Lung (tissue), 12 donors: ENCODE data around the gene ETV2. TPM values are rescaled to one million over a fixed set of nuclear protein-coding genes. Genes with fewer than 3 reads are reported as not detected.

Source experiments
- ATAC-seq: fragments of 200-7000 bp; cut with Tn5 transposase; one replicate; pipeline ENCODE4 v1.9.1; 2020; ENCODE audit warnings: moderate number of reproducible peaks; ENCODE audit not compliant: insufficient read depth, low FRiP score
- DNase-seq, 3 donors: peaks; one replicate each; pipeline ENCODE4 v3.0.0-alpha.2; 2013 to 2017
- H3K27ac ChIP-seq, 2 donors: one replicate each; pipeline ENCODE4 v1.5.1; 2013; ENCODE audit warnings: mild to moderate bottlenecking in 2 of 2, moderate library complexity in 2 of 2, control low read depth in 1 of 2, inconsistent platforms in 1 of 2, low read depth in 1 of 2, low read length in 1 of 2
- H3K27me3 ChIP-seq, 3 donors: one replicate each; pipeline ENCODE4 v1.5.1; 2013; ENCODE audit warnings: low read length in 2 of 3; ENCODE audit not compliant: control insufficient read depth in 3 of 3, insufficient read depth in 3 of 3
- H3K36me3 ChIP-seq, 4 donors: one replicate each; pipeline ENCODE4 v1.5.1; 2013; ENCODE audit warnings: low read length in 4 of 4, mild to moderate bottlenecking in 1 of 4, moderate library complexity in 1 of 4; ENCODE audit not compliant: control insufficient read depth in 4 of 4, insufficient read depth in 4 of 4
- H3K4me1 ChIP-seq, 5 donors: one replicate each; pipeline ENCODE4 v1.5.1; 2013; ENCODE audit warnings: low read length in 5 of 5, mild to moderate bottlenecking in 2 of 5, moderate library complexity in 1 of 5; ENCODE audit not compliant: control insufficient read depth in 5 of 5, insufficient read depth in 5 of 5
- H3K4me3 ChIP-seq: one replicate; pipeline ENCODE4 v1.5.1; 2013; ENCODE audit warnings: mild to moderate bottlenecking, control low read depth, moderate library complexity
- H3K9ac ChIP-seq, 2 donors: one replicate each; pipeline ENCODE4 v1.5.1; 2013; ENCODE audit warnings: low read length in 2 of 2, control low read depth in 1 of 2; ENCODE audit not compliant: insufficient read depth in 1 of 2
- H3K9me3 ChIP-seq, 4 donors: one replicate each; pipeline ENCODE4 v1.5.1; 2013; ENCODE audit warnings: low read length in 3 of 4, mild to moderate bottlenecking in 1 of 4, moderate library complexity in 1 of 4; ENCODE audit not compliant: control insufficient read depth in 4 of 4, insufficient read depth in 3 of 4
- WGBS, 2 donors: extraction: QIAGEN DNeasy Blood & Tissue Kit; methylation state at CpG; one replicate each; pipeline ENCODE4 v1.1.7; 2013; 5-methylcytosine and 5-hydroxymethylcytosine counted together
- polyA plus RNA-seq, 2 donors: library from polyadenylated mRNA; stranded (reverse); fragments of 200-250 nt; gene quantifications; one replicate each; pipeline ENCODE4 v1.2.1, GENCODE V29; 2013
- total RNA-seq, 2 donors: library from RNA; depleted of rRNA in 1 of 2; stranded (reverse); fragments of >200 nt in 1 of 2; gene quantifications; one replicate each; pipeline ENCODE4 v1.2.1, GENCODE V29; 2014 to 2021
- TF ChIP-seq, protein P1 (sequence below): IDR thresholded peaks from 2 replicates; pipeline ENCODE4 v1.5.1; 2012; ENCODE audit warnings: mild to moderate bottlenecking; ENCODE audit errors: control extremely low read depth, extremely low read depth
- donor health status: control.
- donor health status: control.
- donor health status: Bipolar disorder and iron deficiency.
- donor health status: healthy.
- donor health status: DM: yes; HTN: yes; CAD: no.

ETV2 gene
- total and polyA plus RNA-seq, 4 donors: 0.31 to 2.5 (median 1.1) TPM

DNA sequence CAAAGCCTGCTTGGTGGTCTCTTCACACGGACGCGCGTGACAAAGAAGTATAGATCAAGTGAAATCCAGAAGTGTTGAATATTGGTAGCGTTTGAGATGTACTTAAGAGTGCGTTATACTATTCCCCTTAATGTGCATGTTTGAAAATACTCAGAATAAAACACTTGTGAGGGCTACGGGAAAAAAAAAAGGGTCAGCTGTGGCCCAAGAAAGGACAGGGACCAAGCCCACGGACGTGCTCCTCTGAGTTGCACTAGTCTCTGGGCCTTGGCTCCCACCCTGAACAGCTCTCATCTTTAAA, 13.3 kb upstream of the ETV2 start:
- Histone ChIP-seq H3K27ac (peak overlapping the region; percentile 93 to 95), H3K9ac (peak overlapping the region; percentile 82 to 86), H3K4me1 (peaks cover 0 to 12% (median 4%) of the 10 kb centered on the region in 5 donors), H3K27me3 (no peaks in the 10 kb centered on the region), H3K36me3 (peaks cover 3 to 33% (median 23%) of the 10 kb centered on the region in 4 donors), H3K4me3 (peak overlapping the region; percentile 40), H3K9me3 (no peaks in the 10 kb centered on the region)
- DNase-seq (no peak), ATAC-seq (no peak)
- TF ChIP-seq, protein P1, sequence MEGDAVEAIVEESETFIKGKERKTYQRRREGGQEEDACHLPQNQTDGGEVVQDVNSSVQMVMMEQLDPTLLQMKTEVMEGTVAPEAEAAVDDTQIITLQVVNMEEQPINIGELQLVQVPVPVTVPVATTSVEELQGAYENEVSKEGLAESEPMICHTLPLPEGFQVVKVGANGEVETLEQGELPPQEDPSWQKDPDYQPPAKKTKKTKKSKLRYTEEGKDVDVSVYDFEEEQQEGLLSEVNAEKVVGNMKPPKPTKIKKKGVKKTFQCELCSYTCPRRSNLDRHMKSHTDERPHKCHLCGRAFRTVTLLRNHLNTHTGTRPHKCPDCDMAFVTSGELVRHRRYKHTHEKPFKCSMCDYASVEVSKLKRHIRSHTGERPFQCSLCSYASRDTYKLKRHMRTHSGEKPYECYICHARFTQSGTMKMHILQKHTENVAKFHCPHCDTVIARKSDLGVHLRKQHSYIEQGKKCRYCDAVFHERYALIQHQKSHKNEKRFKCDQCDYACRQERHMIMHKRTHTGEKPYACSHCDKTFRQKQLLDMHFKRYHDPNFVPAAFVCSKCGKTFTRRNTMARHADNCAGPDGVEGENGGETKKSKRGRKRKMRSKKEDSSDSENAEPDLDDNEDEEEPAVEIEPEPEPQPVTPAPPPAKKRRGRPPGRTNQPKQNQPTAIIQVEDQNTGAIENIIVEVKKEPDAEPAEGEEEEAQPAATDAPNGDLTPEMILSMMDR: no peak
- WGBS, 2 donors: 9 to 10% methylated on average over 9 of the region's 9 CpGs

DNA sequence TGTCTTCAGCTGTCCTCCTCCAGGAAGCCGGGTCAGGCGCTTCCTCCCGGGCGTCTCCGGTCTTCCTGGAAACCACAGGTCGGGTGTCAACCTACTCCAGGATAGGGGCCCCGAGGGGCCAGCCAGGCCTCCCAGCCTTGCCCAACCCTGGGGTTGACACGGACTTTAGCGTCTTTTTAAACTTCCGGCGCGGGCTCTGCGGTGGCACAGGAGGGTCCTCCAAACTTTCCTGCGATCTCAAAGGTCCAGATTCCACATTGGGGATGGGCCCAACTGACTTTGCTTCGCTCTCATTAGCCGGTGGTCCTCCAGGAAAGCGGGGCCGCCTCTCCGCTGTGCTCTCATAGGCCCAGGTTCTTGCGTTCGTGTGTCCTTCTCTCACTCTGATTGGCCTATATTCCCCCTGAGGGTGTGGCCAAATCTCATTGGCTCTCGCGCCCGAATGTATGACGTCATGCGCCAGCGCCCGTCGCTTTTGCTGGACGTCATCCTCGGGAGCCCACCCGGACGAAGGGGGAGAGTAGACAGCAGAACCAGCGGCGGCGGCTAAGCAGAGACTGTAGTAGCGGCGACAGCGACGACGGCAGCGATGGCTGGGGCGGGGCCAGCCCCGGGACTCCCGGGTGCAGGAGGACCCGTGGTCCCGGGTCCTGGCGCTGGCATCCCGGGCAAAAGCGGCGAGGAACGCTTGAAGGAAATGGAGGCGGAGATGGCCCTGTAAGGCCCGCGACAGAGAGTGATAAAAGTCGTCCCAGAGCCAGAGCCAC, 12.8 kb upstream of the ETV2 start, which contains the start of gene RBM42:
TSS of gene RBM42 (plus strand) at position 472 of the 767 bp plus-strand sequence. CDS start at position 590, 118 bp downstream.
- Histone ChIP-seq H3K9ac (peak within 1 kb of the TSS; percentile 86 to 98), H3K27ac (peak within 1 kb of the TSS; percentile 94 to 95), H3K4me3 (peak within 1 kb of the TSS; percentile 69), H3K9me3 (no peaks in the 10 kb centered on the region), H3K36me3 (peaks cover 3 to 33% (median 27%) of the 10 kb centered on the region in 4 donors), H3K27me3 (no peaks in the 10 kb centered on the region), H3K4me1 (peaks cover 0 to 12% (median 4%) of the 10 kb centered on the region in 5 donors)
- DNase-seq (peak; percentile 99), ATAC-seq (peak; percentile 100)
- 0% methylated on average over 56 of the region's 56 CpGs for WGBS, 2 donors
- TF ChIP-seq, protein P1: no peak

DNA sequence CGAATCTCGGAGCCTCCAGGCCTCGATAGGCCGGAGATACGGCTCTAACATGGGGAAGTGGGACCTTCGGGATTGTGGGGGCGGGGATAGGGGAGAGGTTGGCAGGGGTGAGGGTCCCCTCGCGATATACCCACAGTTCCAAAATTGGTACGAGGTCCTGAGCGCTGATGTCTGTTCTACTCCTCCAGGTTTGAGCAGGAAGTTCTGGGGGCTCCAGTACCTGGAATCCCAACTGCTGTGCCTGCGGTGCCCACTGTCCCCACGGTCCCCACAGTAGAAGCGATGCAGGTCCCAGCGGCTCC, 12.3 kb upstream of the ETV2 start:
- Histone ChIP-seq H3K27ac (peak overlapping the region; percentile 84 to 94), H3K4me1 (peaks cover 0 to 12% (median 4%) of the 10 kb centered on the region in 5 donors), H3K27me3 (no peaks in the 10 kb centered on the region), H3K9ac (peak overlapping the region; percentile 85 to 98), H3K4me3 (peak overlapping the region; percentile 69), H3K36me3 (peaks cover 4 to 38% (median 29%) of the 10 kb centered on the region in 4 donors), H3K9me3 (no peaks in the 10 kb centered on the region)
- WGBS, 2 donors: 5 to 6% methylated on average over 15 of the region's 15 CpGs
- ATAC-seq (no peak), DNase-seq (no peak)
- TF ChIP-seq, protein P1: no peak
